ENCODE results near the gene CT47B1.
"Not testable (repeated sequence)": the region's sequence is repeated elsewhere in the genome, so short reads cannot be mapped to it uniquely, and the experiment has no call there.

The CT47B1 gene

GRCh38 chrX:120875766-120876165, at the start of gene CT47B1:
TSS of gene CT47B1 (minus strand) at chrX:120875866. CDS start at chrX:120875670, 196 bp downstream.
- DNase-seq = not testable (repeated sequence)

GRCh38 chrX:120874678-120875557, 748 bp downstream of the CT47B1 start:
- DNase-seq = no peak

GRCh38 chrX:120857240-120857639, 18.4 kb downstream of the CT47B1 start:
- DNase-seq = no peak

- no peak for DNase-seq
Measured at GRCh38 chrX:120840827-120841226, 34.8 kb downstream of the CT47B1 start.

GRCh38 chrX:120839491-120839890, 36.2 kb downstream of the CT47B1 start:
- no peak for DNase-seq

- not testable (repeated sequence) for DNase-seq
Measured at GRCh38 chrX:120827213-120827612, 48.5 kb downstream of the CT47B1 start.

- no peak for DNase-seq
Measured at GRCh38 chrX:120825146-120825545, 50.5 kb downstream of the CT47B1 start.

GRCh38 chrX:120824021-120824420, 51.6 kb downstream of the CT47B1 start:
- DNase-seq = no peak

- DNase-seq = no peak
Measured at GRCh38 chrX:120823556-120823955, 52.1 kb downstream of the CT47B1 start.

Measured in NCI-H1092 (cell line).